SIG-M5 treated with dmso at 0.1 percent for 504 hours (cell line): Measurements from ENCODE around the gene SLC2A10.
A peak's percentile ranks its signal among the peaks of the same experiment; 100 is the strongest.

Experiments used
- DNase-seq: peaks from one replicate; lab custom pipeline; 2025; ENCODE audit not compliant: unreplicated experiment; lab: John Stamatoyannopoulos, UW

The SLC2A10 gene

DNA sequence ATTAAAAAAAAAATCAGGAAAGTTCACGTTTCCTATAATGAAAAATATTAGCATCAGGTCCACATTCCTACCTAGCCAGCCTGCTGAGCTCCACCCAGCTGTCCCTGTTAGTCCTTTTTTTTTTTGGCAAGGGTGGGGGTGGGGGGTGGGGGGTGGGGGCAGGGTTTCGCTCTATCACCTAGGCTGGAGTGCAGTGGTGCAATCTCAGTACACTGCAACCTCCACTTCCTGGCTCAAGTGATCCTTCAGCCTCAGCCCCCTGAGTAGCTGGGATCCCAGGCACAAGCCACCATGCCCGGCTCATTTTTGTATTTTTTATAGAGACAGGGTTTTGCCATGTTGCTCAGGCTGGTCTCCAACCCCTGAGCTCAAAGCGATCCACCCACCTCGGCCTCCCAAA lies 7.5 kb upstream of the SLC2A10 start:
- DNase-seq: no peak

DNA sequence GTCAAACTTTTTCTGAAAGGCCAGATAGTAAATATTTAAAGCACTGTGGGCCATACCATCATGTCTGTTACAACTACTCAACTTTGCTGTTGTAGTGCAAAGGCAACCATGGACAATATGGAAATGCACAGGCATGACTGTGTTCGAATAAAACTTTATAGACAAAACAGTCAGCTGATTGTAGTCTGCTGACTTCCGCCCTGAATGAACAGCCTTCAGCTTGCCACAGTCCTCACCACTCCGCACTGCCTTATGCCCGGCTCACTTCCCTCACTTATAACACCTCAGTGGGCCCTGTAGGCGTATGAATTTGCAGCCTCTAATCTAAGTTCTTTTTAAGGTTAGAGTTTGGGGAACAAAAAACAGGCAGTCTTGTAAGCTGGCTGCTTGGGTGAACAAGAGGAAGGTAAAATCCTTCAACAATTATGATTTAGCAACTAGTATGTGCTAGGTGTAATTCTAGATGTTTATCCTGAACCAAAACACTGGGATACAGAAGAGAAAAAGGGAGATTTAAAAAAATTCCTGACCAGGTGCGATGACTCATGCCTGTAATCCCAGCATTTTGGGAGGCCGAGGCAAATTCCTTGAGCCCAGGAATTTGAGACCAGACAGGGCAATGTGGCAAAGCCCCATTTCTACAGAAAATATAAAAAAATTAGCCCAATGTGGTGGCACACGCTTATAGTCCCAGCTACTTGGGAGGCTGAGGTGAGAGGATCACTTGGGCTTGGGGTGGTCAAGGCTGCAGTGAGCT lies 6.8 kb upstream of the SLC2A10 start:
- no peak for DNase-seq

DNA sequence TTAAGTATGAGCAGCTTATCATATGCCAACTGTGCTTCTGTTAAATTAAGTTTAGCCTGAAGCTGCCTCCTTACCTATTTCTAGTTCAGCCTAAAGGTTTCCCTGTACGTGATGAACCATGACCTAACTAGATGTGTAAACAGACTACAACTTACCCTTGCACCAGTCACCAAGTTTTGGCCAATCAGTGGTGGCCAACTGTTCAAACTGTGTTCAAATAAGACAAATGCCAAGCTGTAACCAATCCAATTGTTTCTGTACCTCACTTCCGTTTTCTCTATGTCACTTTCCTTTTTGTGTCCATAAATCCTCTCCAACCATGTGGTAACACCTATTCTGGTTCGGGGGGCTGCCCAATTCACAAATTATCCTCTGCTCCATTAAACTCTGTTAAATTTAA lies 6.0 kb upstream of the SLC2A10 start:
- no peak for DNase-seq

DNA sequence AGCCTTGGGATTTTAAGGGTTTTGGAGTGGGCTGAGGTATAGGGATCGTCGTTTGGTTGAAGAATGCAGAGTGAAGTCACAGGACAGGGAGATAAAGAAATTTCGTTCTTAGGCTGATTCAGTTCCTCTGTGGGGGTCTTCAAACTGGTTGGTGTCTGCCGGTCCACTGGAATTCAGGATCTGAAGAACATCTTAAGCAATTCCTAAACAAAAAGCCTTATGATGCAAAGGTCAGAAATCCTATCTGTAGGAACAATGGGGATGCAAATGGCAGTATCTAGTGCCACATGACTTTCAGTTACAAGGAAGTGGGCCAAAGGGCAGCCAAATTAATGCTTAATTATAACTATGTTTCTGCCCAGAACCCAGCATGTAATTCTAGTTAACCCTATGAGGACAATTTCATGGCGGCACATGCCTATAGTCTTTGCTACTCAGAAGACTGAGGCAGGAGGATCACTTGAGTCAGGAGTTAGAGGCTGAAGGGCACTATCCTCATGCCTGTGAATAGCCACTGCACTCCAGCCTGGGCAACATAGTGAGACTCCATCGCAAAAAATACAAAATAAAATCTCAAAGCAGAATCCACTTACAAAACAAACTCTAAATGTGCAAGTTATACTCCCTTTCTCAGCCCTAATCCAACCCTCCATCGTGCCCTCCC lies 4.6 kb upstream of the SLC2A10 start:
- no peak for DNase-seq

DNA sequence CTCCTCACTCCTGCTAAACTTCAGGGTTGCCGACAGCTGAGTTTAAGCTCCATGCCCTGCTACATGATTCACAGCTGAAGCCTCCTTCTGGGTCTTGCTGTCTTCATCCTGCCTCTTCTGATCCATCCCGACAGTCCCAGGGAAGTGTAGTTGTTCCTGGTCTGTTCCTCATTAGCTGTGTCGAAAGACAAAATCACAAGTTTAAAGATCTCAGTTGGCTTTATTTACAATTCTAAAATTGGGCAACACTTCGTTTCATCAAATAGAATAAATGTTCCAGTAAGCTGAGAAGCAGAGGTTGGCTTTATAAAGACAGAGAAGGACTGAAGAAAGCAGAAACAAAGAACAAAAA lies 4.1 kb upstream of the SLC2A10 start:
- no peak for DNase-seq

DNA sequence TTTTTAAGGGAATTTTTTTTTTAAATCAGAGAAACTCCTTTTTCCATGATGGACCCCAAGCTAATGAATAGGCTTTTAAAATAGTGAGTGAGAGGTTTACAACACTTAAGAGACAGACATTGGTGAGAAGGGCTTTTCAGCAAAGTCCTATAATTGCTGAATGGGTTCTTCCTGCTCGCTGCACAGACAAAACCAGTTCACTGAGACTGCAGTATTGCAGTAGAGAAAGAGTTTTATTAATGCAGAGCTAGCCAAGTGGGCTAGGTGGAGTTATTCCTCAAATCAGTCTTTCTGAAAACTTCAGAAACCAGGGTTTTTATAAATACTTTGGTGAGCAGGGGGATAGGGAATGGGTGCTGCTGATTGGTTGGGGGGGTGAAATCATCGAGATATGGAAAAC lies 3.2 kb upstream of the SLC2A10 start:
- no peak for DNase-seq

DNA sequence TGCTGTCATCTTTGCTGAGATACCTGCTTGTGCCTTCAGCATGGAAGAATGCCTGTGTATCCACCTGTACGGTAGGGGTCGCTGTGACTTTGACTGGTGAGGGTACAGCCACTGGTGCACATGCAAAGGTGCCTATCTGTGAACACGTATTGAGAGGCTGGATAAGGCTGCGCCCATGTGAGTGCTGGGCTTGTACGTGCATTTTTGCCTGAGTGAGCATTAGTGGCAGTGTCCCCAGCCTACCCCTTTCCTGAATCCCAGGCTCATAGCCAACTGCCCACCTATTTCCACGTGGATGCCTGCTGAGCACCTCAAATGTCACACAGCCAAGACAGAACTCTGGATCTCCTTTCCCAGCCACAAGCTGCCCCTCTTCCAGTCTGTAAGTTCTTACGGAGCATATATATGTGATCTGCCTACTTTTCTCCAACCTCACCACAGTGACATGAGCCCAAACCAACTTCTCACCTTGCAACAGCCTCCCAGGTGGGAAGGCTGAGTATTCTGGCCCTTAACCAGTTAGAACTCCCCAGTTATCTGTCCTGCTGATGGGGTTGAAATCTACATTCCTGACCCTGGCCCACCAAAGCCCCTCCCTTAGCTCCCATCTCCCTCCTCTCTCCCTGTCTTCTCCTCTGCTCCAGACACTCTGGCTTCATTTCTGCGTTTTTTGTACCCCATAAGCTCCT lies 1.1 kb upstream of the SLC2A10 start:
- DNase-seq: peak; percentile 35

DNA sequence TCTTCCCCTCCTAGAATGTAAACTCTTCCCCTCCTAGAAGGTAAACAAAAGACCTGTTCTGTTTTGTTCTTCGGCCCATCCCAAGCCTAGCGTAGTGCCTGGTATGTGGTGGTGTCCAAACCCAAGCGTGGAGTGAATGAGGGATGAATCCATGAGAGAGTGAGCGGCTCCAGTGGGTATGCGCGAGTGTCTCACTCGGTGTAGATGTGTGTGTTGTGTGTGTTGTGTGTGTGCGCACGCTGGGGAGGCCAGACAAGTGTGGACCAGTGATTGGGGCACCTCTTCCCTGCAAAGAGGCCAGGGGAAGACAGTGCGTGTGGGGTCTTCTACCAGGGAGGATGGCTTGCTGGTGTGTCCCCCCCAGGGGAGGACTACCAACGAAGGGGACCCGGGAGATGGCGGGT lies 392 bp upstream of the SLC2A10 start:
- no peak for DNase-seq

DNA sequence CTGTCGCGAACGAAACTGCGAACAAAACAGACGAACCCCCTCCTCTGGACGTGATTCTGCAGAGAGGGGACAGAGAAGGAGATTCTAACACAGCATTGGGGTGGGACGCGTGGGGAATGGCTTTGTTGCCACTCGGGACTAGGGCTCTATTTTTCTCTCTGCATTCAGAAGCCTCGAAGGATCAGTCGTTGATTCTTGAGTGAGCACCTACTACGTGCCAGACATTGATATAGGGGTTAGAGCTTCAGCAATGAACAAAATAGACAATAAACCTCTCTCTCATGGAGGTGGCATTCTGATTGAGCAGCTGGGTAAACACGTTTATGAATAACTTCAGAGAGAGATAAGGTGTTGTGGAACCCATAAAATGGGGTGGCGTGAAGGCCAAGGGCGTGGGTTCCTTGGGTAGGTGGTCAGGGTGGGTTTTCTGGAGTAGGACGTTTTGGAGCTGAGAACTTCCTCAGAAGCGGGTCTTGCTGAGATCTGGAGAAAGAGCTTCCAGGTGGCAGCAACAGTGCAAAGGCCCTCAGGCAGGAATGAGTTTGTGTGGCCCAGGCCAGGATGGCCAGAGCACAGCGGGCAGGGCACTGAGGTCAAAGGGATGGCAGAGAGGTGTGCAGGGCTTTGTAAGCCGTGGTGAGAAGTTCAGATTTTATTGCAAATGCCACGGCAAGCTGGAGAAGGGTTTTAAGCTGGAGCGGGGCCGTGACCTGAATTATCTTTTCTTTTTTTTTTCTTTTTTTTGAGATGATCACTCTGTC lies 884 bp downstream of the SLC2A10 start:
- DNase-seq: no peak

DNA sequence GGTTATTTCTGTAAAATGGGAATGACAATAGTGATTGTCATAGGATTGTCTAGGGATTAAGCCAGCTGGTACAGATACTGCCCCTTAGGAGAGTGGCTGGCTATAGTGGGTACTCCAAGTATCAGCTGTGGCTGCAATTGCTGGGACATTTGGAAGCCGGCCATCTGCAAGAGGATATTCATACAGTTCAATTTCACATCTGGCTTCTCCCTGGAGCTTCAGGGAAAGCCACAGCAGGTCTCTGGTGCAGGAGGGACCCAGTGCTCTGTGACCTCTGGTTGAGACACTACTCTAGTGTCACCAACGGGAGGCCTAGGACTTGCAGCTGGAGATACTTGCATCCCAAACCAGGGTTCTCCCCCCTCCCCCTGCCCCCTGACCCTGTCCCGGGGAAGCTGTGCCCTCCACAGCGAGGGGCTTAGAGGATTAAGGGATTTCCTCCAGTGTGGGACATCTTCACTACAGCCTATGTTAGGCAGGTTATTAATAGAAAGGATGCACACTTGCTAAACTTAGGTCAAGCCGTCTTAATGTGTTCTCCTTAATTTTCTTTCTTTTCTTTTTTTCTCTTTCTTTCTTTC lies 2.7 kb downstream of the SLC2A10 start:
- no peak for DNase-seq

DNA sequence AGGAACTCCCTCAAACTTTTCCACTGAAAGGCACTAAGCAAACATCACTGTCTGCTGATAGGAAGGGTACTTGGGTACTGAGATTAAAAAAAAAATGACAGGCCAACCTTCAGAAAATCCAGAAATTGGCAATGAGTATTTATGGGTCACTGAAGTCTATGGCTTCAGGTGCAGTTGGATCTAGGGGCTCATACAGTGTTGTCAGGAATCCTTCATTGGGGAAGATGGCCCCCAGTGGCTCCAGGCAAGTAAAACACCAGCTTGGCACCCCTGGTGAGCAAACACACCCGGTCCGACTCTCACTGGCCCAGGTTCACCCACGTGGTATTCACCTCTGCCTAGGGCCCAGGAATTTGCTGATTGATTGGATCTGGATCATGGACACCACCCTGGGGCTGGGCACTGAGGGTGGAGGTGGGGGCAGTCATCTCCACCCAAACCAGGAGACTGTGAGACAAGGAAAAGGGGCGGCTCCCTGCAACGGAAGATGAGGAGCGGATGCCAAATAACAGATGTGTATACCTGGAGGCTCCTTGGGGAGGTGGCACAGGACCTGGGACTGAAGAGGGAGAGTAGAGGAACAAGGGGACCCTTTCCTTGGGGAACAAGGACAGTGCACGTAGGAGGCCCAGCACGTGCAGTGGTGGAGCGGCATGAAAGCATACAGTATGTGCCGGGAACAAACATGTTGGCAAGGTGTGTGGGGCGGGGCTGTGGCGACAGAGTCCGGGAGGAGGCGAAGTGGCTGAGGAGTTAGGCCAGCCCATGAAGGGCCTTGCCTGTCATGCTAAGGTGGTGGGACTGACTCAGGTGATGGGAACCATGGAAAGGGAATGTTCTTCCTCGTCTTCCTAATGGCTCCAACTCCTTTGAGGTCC lies 4.7 kb downstream of the SLC2A10 start:
- DNase-seq: no peak

DNA sequence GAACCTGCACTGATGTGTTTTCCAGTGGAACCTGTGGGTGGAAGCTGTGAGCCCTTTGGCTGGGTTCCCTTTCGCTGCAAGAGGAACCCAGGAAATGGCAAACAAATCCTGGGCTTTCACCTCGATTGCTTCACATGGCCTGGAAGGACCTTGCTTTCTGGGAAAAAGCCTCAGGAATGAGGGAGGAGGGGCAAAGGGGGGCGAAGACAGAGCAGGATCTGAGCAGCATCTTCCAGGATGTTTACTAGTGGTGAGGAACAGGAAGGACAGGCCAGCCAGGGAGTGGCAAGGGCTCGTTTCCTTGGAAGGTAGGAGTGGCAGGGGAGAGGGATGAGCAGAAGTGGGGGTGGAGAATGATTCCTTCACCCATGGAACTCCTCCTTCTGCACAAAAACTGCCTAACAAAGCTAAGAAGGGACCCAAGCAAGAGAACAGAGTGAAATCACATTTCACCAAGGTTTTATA lies 5.9 kb downstream of the SLC2A10 start:
- DNase-seq: no peak

DNA sequence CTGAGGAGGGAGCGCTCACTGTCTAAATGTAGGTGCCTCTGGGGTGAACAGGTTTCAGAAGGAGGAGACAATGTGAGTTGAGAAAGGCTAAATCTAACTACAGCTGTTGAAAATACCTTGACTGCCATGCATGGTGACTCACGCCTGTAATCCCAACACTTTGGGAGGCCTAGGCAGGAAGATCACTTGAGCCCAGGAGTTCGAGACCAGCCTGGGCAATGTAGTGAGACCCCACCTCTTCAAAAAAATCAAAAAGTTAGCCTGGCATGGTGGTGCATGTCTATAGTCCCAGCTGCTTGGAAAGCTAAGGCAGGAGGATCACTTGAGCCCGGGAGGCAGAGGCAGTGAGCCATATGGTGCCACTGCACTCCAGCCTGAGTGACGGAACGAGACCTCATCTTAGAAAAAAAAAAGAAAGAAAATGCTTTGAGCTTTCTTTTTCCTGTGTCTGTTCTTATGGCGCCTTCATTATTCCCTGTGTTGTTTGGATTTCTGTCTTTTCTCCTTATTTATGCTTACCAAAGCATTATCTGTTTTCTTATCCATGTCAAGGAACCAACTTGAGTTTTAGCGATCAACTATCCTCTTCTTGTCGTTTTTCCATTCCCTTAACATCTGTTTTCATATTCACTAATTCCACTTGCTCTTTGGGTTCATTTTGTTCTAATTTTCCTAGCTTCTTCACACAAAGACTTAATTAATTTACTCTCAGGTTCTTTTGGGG lies 8.5 kb downstream of the SLC2A10 start:
- no peak for DNase-seq

DNA sequence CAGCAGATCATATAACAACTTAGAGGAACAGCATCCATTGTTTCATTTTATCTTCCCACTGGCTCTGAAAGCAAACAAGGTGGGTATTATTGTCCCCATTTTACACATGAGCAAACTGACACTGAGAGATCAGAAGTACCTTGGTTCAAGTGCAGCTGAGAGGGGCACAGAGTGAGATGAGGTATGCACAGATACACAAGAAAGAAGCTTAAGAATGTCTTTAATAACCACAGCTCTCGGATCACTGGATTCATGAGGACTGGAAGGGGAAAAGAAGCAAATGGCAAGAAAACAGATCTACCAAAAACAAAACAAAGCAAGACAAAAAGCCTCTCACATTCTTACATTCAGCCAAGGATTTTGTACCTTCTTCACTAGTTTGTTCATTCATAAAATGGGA lies 10.6 kb downstream of the SLC2A10 start:
- DNase-seq: no peak

DNA sequence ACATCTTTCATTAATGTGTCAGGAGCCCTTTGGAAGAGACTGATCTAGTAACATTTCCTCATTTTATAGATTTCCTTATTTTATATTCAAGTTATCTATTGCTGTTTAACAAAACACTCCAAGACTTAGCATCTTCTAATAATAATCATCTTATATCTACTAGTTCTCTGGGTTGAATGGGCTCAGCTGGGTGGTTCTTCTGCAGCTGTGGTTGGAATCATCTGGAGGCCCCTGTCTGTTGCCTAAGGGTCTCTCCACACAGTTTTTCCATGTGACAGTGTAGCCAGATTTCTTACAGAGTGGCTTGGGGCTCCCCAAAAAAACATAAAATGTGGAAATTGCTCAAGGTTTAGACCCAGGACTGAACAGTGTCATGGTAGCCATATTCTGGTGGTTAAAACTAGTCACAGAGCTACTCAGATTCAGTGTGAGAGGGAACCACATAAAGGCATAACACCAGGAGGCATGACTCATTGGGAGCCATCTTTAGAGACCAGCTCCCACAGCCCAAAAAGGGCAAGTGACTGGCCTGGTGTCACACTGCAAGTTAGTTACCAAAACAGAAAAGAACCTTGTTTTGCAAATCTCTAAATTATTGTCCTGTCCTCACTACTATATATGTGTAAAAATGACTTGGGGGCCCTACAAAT lies 11.5 kb downstream of the SLC2A10 start:
- no peak for DNase-seq

DNA sequence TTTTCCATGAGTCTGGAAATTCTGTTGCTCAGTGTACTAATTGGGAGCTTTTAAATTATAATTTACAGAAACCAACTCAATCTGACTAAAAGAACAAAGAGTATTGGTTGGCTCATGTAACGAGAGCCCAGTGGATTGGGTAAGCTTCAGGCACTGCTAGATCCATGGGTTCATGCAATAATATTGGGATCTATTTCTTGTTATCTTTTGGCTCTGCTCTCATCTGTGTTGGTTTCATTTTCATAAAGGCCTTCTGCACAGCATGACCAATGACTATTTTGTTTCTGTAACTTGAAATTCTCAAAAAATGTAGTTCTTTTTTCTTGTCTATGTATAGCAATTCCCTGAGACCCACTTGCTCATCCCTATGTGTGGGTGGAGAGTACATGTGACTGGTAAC lies 12.0 kb downstream of the SLC2A10 start:
- no peak for DNase-seq

DNA sequence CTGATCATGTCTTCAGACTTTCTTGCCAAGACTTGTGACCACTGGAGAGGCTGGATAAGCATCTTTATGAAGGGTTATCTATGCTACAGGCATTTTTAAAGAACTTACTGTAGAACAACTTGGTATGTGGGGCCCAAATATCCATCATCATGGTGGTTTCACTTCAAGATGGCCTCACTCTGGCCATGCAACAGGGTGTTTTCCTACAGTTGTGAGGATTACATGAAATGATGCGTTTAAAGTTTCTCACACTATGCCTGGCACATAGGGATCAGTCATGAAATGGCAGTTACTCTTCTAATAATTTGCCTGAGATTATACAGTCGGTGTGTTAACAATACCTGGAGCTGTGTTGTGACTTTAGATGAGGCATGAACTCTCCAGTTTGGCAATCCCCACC lies 13.0 kb downstream of the SLC2A10 start:
- no peak for DNase-seq

DNA sequence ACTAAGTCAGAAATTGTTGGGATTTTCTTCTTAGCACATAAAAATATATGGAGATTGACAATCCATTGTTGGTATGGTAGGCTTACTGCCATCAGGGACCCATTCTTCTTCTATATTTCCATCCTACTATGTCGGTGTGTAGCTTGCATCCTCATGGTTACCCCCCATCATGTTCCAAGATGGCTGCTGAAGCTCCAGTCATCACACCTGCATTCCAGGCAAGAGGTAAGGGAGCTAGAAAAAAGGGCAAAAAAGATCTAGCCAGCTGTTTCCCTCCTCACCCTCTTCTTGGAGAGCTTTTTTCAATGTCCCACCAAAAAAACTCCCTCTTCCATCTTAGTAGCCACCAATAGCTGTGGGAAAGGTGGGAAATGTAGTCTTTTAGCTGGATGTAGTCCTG lies 13.6 kb downstream of the SLC2A10 start:
- DNase-seq: no peak

DNA sequence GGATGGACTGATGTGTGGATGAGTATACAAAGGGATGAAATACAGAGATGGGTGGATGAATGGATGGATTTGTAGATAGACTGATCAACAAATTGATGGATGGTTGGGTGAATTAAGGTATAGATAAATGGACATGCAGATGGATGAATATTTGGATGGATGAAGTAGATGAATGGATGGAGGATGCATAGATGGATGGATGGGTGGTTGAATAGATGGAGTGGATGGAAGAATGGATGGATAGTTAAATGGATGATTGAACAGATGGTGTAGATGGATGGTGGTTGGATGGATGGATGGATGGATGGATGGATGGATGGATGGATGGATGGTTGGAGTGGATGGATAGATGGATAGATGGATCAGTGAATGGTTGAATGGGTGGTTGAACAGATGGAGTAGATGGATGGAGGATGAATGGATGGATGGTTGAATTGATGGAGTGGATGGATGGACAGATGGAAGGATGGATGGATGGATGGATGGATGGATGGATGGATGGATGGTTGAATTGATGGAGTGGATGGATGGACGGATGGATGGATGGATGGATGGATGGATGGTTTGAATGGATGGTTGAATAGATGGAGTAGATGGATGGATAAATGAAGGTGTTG lies 15.0 kb downstream of the SLC2A10 start:
- no peak for DNase-seq
